ENCODE results near the gene TBXAS1.

DNA sequence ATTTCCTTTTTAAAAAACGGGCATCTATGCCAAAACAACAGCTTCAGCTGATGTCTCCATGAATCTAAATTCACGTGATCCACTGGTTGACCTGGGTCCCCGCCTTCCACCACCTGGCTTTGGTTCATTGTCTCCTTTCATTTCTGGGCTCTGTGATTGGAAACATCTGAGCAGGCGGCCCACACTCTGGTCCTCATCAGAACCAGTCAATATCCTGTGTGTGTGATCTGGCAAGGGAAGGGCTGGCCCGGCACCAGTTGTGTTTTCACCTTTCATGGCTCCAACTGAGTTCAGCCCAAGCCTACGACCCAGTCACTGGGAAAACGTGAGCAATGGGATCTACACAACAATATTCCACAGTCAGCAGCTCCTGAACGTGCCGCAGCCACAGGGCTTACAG is 187.5 kb downstream of the TBXAS1 start:
- TF ChIP-seq, protein P1, sequence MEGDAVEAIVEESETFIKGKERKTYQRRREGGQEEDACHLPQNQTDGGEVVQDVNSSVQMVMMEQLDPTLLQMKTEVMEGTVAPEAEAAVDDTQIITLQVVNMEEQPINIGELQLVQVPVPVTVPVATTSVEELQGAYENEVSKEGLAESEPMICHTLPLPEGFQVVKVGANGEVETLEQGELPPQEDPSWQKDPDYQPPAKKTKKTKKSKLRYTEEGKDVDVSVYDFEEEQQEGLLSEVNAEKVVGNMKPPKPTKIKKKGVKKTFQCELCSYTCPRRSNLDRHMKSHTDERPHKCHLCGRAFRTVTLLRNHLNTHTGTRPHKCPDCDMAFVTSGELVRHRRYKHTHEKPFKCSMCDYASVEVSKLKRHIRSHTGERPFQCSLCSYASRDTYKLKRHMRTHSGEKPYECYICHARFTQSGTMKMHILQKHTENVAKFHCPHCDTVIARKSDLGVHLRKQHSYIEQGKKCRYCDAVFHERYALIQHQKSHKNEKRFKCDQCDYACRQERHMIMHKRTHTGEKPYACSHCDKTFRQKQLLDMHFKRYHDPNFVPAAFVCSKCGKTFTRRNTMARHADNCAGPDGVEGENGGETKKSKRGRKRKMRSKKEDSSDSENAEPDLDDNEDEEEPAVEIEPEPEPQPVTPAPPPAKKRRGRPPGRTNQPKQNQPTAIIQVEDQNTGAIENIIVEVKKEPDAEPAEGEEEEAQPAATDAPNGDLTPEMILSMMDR (IDR thresholded peaks at IDR 0.05), result no peak
- no peak for TF ChIP-seq POLR2AphosphoS5 (IDR thresholded peaks at IDR 0.05)
